ENCODE results near the gene MAGEA9. TPM values are rescaled to one million over a fixed set of nuclear protein-coding genes. Genes with fewer than 3 reads are reported as not detected.
A peak's percentile ranks its signal among the peaks of the same experiment; 100 is the strongest.
"Not testable (repeated sequence)": the region's sequence is repeated elsewhere in the genome, so short reads cannot be mapped to it uniquely, and the experiment has no call there.

The MAGEA9 gene
- total RNA-seq, 1 experiment from 2014 or later: not detected

DNA sequence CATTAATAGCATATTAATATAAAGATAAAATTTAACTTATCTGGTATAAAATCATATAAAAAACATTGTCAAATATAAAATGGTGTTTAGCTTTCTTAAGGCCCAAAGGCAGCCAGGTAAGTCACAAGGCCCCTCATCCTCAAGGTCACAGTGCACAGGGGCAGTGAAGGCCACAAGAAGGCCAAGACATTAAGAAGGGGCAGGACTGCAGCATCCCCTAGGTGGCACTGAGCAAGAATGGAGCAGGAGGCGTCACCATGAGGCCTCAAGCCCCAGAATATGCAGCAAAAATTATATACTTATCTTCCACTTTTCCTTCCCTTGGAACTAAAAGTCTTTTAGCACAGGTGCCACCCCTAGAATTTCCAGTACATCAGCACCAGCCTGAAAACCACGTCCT lies 49.7 kb downstream of the MAGEA9 start:
- H3K4me1 Mint-ChIP-seq: peaks cover 79% of the 10 kb centered on the region
- peak; percentile 14 for DNase-seq (ENCODE audit: low spot score)
- peak; percentile 49 for ATAC-seq
- no peak overlapping the region for H3K4me3 Mint-ChIP-seq
- ChIA-PET POLR2A (no interaction called here), CTCF (no interaction called here)
- TF ChIP-seq ZNF396 (CRISPR knock-in tag; IDR thresholded peaks at IDR 0.05; ENCODE audit: borderline replicate concordance): no peak
- TF ChIP-seq, protein P1, sequence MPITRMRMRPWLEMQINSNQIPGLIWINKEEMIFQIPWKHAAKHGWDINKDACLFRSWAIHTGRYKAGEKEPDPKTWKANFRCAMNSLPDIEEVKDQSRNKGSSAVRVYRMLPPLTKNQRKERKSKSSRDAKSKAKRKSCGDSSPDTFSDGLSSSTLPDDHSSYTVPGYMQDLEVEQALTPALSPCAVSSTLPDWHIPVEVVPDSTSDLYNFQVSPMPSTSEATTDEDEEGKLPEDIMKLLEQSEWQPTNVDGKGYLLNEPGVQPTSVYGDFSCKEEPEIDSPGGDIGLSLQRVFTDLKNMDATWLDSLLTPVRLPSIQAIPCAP (CRISPR knock-in tag; IDR thresholded peaks at IDR 0.05): no peak
- TF ChIP-seq NR1H2 (CRISPR knock-in tag; IDR thresholded peaks at IDR 0.05): no peak
- TF ChIP-seq, protein P2, sequence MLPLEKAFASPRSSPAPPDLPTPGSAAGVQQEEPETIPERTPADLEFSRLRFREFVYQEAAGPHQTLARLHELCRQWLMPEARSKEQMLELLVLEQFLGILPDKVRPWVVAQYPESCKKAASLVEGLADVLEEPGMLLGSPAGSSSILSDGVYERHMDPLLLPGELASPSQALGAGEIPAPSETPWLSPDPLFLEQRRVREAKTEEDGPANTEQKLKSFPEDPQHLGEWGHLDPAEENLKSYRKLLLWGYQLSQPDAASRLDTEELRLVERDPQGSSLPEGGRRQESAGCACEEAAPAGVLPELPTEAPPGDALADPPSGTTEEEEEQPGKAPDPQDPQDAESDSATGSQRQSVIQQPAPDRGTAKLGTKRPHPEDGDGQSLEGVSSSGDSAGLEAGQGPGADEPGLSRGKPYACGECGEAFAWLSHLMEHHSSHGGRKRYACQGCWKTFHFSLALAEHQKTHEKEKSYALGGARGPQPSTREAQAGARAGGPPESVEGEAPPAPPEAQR (CRISPR knock-in tag; IDR thresholded peaks at IDR 0.05): no peak
- TF ChIP-seq CBFB (CRISPR knock-in tag; IDR thresholded peaks at IDR 0.05; ENCODE audit: low read depth): no peak
- no peak for TF ChIP-seq ZNF416 (CRISPR knock-in tag; IDR thresholded peaks at IDR 0.05)
- TF ChIP-seq TEAD4 (CRISPR knock-in tag; IDR thresholded peaks at IDR 0.05): no peak
- TF ChIP-seq FOXP1 (CRISPR knock-in tag; IDR thresholded peaks at IDR 0.05; ENCODE audit: borderline replicate concordance): no peak
- no peak for TF ChIP-seq ZBTB21 (CRISPR knock-in tag; IDR thresholded peaks at IDR 0.05; ENCODE audit: borderline replicate concordance)
- TF ChIP-seq, protein P3, sequence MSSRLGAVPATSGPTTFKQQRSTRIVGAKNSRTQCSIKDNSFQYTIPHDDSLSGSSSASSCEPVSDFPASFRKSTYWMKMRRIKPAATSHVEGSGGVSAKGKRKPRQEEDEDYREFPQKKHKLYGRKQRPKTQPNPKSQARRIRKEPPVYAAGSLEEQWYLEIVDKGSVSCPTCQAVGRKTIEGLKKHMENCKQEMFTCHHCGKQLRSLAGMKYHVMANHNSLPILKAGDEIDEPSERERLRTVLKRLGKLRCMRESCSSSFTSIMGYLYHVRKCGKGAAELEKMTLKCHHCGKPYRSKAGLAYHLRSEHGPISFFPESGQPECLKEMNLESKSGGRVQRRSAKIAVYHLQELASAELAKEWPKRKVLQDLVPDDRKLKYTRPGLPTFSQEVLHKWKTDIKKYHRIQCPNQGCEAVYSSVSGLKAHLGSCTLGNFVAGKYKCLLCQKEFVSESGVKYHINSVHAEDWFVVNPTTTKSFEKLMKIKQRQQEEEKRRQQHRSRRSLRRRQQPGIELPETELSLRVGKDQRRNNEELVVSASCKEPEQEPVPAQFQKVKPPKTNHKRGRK (CRISPR knock-in tag; IDR thresholded peaks at IDR 0.05; ENCODE audit: borderline replicate concordance): no peak
- no peak for TF ChIP-seq FOXJ3 (CRISPR knock-in tag; IDR thresholded peaks at IDR 0.05; ENCODE audit: borderline replicate concordance)
- TF ChIP-seq GTF2I (CRISPR knock-in tag; conservative IDR thresholded peaks at IDR 0.05): no peak
- TF ChIP-seq SMAD4 (CRISPR knock-in tag; IDR thresholded peaks at IDR 0.05): no peak
- TF ChIP-seq NFATC4 (CRISPR knock-in tag; IDR thresholded peaks at IDR 0.05): no peak
- no peaks in the 10 kb centered on the region for H3K9me3 Mint-ChIP-seq
- H3K27ac Mint-ChIP-seq: no peak overlapping the region
- H3K36me3 Mint-ChIP-seq: no peaks in the 10 kb centered on the region
- 0 out of 2 replicates have a peak, but pooled peaks cover 2% of the 10 kb centered on the region for H3K27me3 Mint-ChIP-seq (ENCODE audit: low read depth)

DNA sequence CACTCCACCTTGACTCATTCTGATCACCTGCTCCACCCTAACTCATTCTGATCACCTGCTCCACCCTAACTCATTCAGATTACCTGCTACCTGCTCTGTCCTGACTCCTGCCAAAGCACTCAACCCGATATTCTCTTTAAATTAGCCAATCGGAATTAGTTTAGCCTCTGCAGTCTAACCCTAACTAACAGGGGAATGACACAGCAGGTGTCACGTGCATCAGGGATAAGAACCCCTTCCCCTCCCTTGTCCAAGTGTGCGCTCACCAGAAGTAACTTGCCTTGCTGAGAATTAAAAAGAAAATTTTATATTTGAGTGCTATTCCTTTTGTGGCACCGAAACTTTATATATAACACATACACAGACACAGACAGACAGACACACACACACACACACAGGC lies 55.0 kb downstream of the MAGEA9 start:
- H3K36me3 Mint-ChIP-seq: peaks cover 15% of the 10 kb centered on the region
- CTCF ChIA-PET: interaction anchor here (0.6 to 1.3 kb wide), 3 partner anchors 20 to 296 kb away, joined by 3 to 4 read pairs (median 4); partner anchors contain the start of genes EOLA1 and EOLA2
- peak overlapping the region; percentile 82 for H3K27ac Mint-ChIP-seq
- H3K4me3 Mint-ChIP-seq: peak overlapping the region; percentile 47
- H3K27me3 Mint-ChIP-seq (ENCODE audit: low read depth): peaks cover 19% of the 10 kb centered on the region
- POLR2A ChIA-PET: interaction anchor here (1.3 kb wide), 1 partner anchor 103 kb away, joined by 4 read pairs; no protein-coding TSS in a partner anchor
- TF ChIP-seq, protein P4, sequence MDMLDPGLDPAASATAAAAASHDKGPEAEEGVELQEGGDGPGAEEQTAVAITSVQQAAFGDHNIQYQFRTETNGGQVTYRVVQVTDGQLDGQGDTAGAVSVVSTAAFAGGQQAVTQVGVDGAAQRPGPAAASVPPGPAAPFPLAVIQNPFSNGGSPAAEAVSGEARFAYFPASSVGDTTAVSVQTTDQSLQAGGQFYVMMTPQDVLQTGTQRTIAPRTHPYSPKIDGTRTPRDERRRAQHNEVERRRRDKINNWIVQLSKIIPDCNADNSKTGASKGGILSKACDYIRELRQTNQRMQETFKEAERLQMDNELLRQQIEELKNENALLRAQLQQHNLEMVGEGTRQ (CRISPR knock-in tag; IDR thresholded peaks at IDR 0.05): peak; percentile 60
- TF ChIP-seq, protein P5, sequence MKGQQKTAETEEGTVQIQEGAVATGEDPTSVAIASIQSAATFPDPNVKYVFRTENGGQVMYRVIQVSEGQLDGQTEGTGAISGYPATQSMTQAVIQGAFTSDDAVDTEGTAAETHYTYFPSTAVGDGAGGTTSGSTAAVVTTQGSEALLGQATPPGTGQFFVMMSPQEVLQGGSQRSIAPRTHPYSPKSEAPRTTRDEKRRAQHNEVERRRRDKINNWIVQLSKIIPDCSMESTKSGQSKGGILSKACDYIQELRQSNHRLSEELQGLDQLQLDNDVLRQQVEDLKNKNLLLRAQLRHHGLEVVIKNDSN (CRISPR knock-in tag; IDR thresholded peaks at IDR 0.05): 0 out of 2 replicates have a peak, but pooled peaks have one; percentile 24
- peak; percentile 18; the same call in 1 of the 2 replicates for ATAC-seq
- peaks cover 15% of the 10 kb centered on the region for H3K9me3 Mint-ChIP-seq
- not testable (repeated sequence) for DNase-seq (ENCODE audit: low spot score)
- peaks cover 53% of the 10 kb centered on the region for H3K4me1 Mint-ChIP-seq

DNA sequence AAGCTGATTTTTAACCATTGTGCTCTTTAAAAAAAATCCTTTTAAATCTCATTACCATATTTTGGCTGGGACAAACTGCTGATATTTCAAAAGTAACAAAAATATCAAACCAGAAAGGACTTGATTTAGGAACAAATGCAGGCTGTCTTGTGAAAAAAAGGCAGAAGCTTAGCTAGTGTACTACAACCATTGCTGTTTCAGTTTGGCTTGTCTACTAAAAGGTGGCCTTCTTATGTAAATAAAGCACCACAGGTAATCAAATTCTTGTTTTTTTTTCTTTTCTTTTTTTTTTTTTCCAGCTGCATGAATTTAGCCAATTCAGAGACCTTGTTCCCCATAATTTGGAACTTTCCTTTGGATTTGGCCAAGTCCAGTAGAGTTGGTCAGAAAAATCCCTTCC lies 55.4 kb downstream of the MAGEA9 start:
- Mint-ChIP-seq H3K4me1 (peaks cover 49% of the 10 kb centered on the region), H3K4me3 (no peak overlapping the region)
- CTCF ChIA-PET: interaction anchor here (0.9 to 1.3 kb wide), 2 partner anchors 101 to 102 kb away, joined by 3 to 4 read pairs; partner anchors contain the start of gene EOLA2

More for the DNA sequence above, 55.4 kb downstream of the MAGEA9 start:
- Mint-ChIP-seq H3K27me3 (ENCODE audit: low read depth) (peaks cover 19% of the 10 kb centered on the region), H3K27ac (peak overlapping the region; percentile 57), H3K36me3 (peaks cover 19% of the 10 kb centered on the region), H3K9me3 (peaks cover 17% of the 10 kb centered on the region)
- POLR2A ChIA-PET: interaction anchor here (1.3 kb wide), 1 partner anchor 103 kb away, joined by 4 read pairs; no protein-coding TSS in a partner anchor
- DNase-seq (ENCODE audit: low spot score): no peak
- TF ChIP-seq ZNF121 (CRISPR knock-in tag; IDR thresholded peaks at IDR 0.05) (no peak), ZNF138 (CRISPR knock-in tag; conservative IDR thresholded peaks at IDR 0.05) (no peak), KAT7 (CRISPR knock-in tag; IDR thresholded peaks at IDR 0.05; ENCODE audit: borderline replicate concordance) (no peak)
- TF ChIP-seq, protein P6, sequence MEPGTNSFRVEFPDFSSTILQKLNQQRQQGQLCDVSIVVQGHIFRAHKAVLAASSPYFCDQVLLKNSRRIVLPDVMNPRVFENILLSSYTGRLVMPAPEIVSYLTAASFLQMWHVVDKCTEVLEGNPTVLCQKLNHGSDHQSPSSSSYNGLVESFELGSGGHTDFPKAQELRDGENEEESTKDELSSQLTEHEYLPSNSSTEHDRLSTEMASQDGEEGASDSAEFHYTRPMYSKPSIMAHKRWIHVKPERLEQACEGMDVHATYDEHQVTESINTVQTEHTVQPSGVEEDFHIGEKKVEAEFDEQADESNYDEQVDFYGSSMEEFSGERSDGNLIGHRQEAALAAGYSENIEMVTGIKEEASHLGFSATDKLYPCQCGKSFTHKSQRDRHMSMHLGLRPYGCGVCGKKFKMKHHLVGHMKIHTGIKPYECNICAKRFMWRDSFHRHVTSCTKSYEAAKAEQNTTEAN (CRISPR knock-in tag; IDR thresholded peaks at IDR 0.05): no peak
- TF ChIP-seq, protein P7, sequence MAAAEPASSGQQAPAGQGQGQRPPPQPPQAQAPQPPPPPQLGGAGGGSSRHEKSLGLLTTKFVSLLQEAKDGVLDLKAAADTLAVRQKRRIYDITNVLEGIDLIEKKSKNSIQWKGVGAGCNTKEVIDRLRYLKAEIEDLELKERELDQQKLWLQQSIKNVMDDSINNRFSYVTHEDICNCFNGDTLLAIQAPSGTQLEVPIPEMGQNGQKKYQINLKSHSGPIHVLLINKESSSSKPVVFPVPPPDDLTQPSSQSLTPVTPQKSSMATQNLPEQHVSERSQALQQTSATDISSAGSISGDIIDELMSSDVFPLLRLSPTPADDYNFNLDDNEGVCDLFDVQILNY (CRISPR knock-in tag; IDR thresholded peaks at IDR 0.05): no peak
- TF ChIP-seq, protein P8, sequence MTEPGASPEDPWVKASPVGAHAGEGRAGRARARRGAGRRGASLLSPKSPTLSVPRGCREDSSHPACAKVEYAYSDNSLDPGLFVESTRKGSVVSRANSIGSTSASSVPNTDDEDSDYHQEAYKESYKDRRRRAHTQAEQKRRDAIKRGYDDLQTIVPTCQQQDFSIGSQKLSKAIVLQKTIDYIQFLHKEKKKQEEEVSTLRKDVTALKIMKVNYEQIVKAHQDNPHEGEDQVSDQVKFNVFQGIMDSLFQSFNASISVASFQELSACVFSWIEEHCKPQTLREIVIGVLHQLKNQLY (CRISPR knock-in tag; IDR thresholded peaks at IDR 0.05): no peak
- ATAC-seq: peak; percentile 60
